NCI-H2196 (cell line): ENCODE measurements around the gene STXBP2.

Experiments used
- DNase-seq: peaks from one replicate; lab custom pipeline; 2025; ENCODE audit not compliant: unreplicated experiment; lab: John Stamatoyannopoulos, UW

STXBP2 gene

GRCh38 chr19:7636691-7637373 is at the start of gene STXBP2:
Gene STXBP2, plus strand, starts transcription at chr19:7637110. Its CDS starts 40 bp downstream, at chr19:7637150.
- DNase-seq = peak; percentile 90

- DNase-seq = no peak
These were observed 47.1 kb upstream of the STXBP2 start for GRCh38 chr19:7589822-7590221.

GRCh38 chr19:7590256-7590655 is 46.7 kb upstream of the STXBP2 start:
- DNase-seq = no peak

GRCh38 chr19:7595466-7596133 is 41.3 kb upstream of the STXBP2 start, which contains the start of gene CAMSAP3:
Gene CAMSAP3, plus strand, starts transcription at chr19:7595863. Its CDS starts 140 bp downstream, at chr19:7596003.
- DNase-seq = peak; percentile 77

GRCh38 chr19:7596211-7596937 is 40.5 kb upstream of the STXBP2 start:
- DNase-seq = no peak

- no peak for DNase-seq
These were observed 39.2 kb upstream of the STXBP2 start for GRCh38 chr19:7597689-7598088.

GRCh38 chr19:7598180-7598579 is 38.7 kb upstream of the STXBP2 start:
- DNase-seq = no peak

GRCh38 chr19:7600721-7601120 is 36.2 kb upstream of the STXBP2 start:
- DNase-seq = no peak

GRCh38 chr19:7602240-7602934 is 34.5 kb upstream of the STXBP2 start:
- no peak for DNase-seq

- DNase-seq = no peak
These were observed 33.9 kb upstream of the STXBP2 start for GRCh38 chr19:7602935-7603497.

- DNase-seq = no peak
These were observed 33.0 kb upstream of the STXBP2 start for GRCh38 chr19:7603919-7604318.

- DNase-seq = peak; percentile 22
These were observed 31.3 kb upstream of the STXBP2 start for GRCh38 chr19:7605490-7606222.

- no peak for DNase-seq
These were observed 30.6 kb upstream of the STXBP2 start for GRCh38 chr19:7606289-7606688.

GRCh38 chr19:7607212-7607873 is 29.6 kb upstream of the STXBP2 start:
- no peak for DNase-seq

- DNase-seq = no peak
These were observed 28.9 kb upstream of the STXBP2 start for GRCh38 chr19:7607874-7608560.

GRCh38 chr19:7610491-7611240 is 26.2 kb upstream of the STXBP2 start:
- no peak for DNase-seq

GRCh38 chr19:7611541-7612279 is 25.2 kb upstream of the STXBP2 start:
- no peak for DNase-seq
